ENCODE measurements around the gene AP5S1. TPM values are rescaled to one million over a fixed set of nuclear protein-coding genes. Genes with fewer than 3 reads are reported as not detected.

Gene AP5S1
- total and polyA plus RNA-seq, 2 of the 13 experiments (the other 11 are each of a cell fraction or from before 2014, with no cell fraction given), result 7.9 to 23.2 TPM

GRCh38 chr20:3843490-3843889 lies 23.1 kb downstream of the AP5S1 start (continued):
- TF ChIP-seq AKNA (CRISPR knock-in tag; IDR thresholded peaks at IDR 0.05; ENCODE audit: borderline replicate concordance) (no peak), ZNF20 (CRISPR knock-in tag; IDR thresholded peaks at IDR 0.05) (no peak), LCORL (IDR thresholded peaks at IDR 0.05) (no peak), LCORL (CRISPR knock-in tag; IDR thresholded peaks at IDR 0.05) (no peak), HIC2 (CRISPR knock-in tag; IDR thresholded peaks at IDR 0.05; ENCODE audit: low read depth) (no peak), PLSCR1 (CRISPR knock-in tag; IDR thresholded peaks at IDR 0.05; ENCODE audit: borderline replicate concordance) (no peak), ZNF460 (CRISPR knock-in tag; IDR thresholded peaks at IDR 0.05; ENCODE audit: borderline replicate concordance) (no peak), ZZZ3 (CRISPR knock-in tag; IDR thresholded peaks at IDR 0.05; ENCODE audit: borderline replicate concordance) (no peak), RBAK (CRISPR knock-in tag; IDR thresholded peaks at IDR 0.05) (no peak), JUND (CRISPR knock-in tag; IDR thresholded peaks at IDR 0.05) (peak; percentile 82), HMG20A (CRISPR knock-in tag; IDR thresholded peaks at IDR 0.05; ENCODE audit: borderline replicate concordance) (no peak), HBP1 (CRISPR knock-in tag; IDR thresholded peaks at IDR 0.05; ENCODE audit: low read depth) (no peak), NR2F1 (CRISPR knock-in tag; IDR thresholded peaks at IDR 0.05) (peak; percentile 81 to 89), SAP130 (CRISPR knock-in tag; IDR thresholded peaks at IDR 0.05; ENCODE audit: low read depth) (peak; percentile 58; the same call in 1 of the 2 replicates), ZFY (CRISPR knock-in tag; IDR thresholded peaks at IDR 0.05) (peak; percentile 30; the same call in 1 of the 2 replicates), PRDM4 (CRISPR knock-in tag; IDR thresholded peaks at IDR 0.05; ENCODE audit: borderline replicate concordance) (no peak), THAP8 (CRISPR knock-in tag; IDR thresholded peaks at IDR 0.05; ENCODE audit: borderline replicate concordance) (no peak)

Measured in HepG2 (cell line).